Right lobe of liver (tissue), 6 donors: ENCODE measurements around the gene COPG2. TPM values are rescaled to one million over a fixed set of nuclear protein-coding genes. Genes with fewer than 3 reads are reported as not detected.

Source experiments
- ATAC-seq, 4 donors: fragments of 200-7000 bp; cut with Tn5 transposase; one replicate each; pipeline ENCODE4 v1.9.1; 2020; ENCODE audit warnings: mild to moderate bottlenecking in 4 of 4, moderate library complexity in 4 of 4
- DNase-seq, 3 donors: peaks; one replicate each; pipeline ENCODE4 v3.0.0-alpha.2; 2020
- H3K27ac ChIP-seq, 3 donors: fragments of 200-600 bp; one replicate each; pipeline ENCODE4 v1.8.0; 2022
- H3K27me3 ChIP-seq, 2 donors: fragments of 200-600 bp; one replicate each; pipeline ENCODE4 v1.8.0; 2022
- H3K36me3 ChIP-seq, 4 donors: fragments of 200-600 bp; sonication (generic) in 1 of 4; one replicate each; pipeline versions ENCODE4 v1.5.1 to v1.8.0; 2017 to 2022; ENCODE audit warnings: control low read depth in 1 of 4
- H3K4me1 ChIP-seq, 4 donors: fragments of 200-600 bp; sonication (generic) in 1 of 4; one replicate each; pipeline versions ENCODE4 v1.5.1 to v1.8.0; 2017 to 2022; ENCODE audit warnings: control low read depth in 1 of 4
- H3K4me3 ChIP-seq, 3 donors: fragments of 200-600 bp; one replicate each; pipeline ENCODE4 v1.8.0; 2022
- H3K9me3 ChIP-seq, 4 donors: fragments of 200-600 bp; sonication (generic) in 1 of 4; one replicate each; pipeline versions ENCODE4 v1.5.1 to v1.8.0; 2017 to 2022; ENCODE audit warnings: control low read depth in 1 of 4
- POLR2A ChIP-seq: fragments of 450-650 bp; IDR thresholded peaks from one replicate; pipeline ENCODE4 v1.6.1; 2017; ENCODE audit warnings: antibody characterized with exemption, mild to moderate bottlenecking
- WGBS: methylation state at CpG from one replicate; pipeline ENCODE4 v1.1.6; 2018; ENCODE audit warnings: low coverage, low lambda C conversion rate; ENCODE audit not compliant: insufficient coverage; ENCODE audit errors: missing lambda C conversion rate; 5-methylcytosine and 5-hydroxymethylcytosine counted together
- intact Hi-C, 2 donors: fragments of 100-400 bp; cut with DNase I; formaldehyde crosslinking; loops; one replicate each; pipeline versions ENCODE4 v1.11.2 to v1.14.1; 2022
- total RNA-seq, 6 experiments: library from RNA; depleted of rRNA in 2 of 6; stranded (reverse); fragments of >200 nt in 2 of 6; fragmentation: NEBNext Ultra II Directional in 3 of 6; extraction: Animal tissue kit (Norgen Biotek cat#: 25700) in 3 of 6; gene quantifications; one replicate each; pipeline versions ENCODE4 v1.1.0 to v1.2.4, GENCODE V29; 2016 to 2023
- TF ChIP-seq, protein P1 (sequence below), 4 donors: fragments of 200-600 bp in 3 of 4; fragments of 450-650 bp in 1 of 4; IDR thresholded peaks; one replicate each; pipeline versions ENCODE4 v1.5.1 to v1.8.0; 2016 to 2022; ENCODE audit warnings: antibody characterized with exemption in 4 of 4, mild to moderate bottlenecking in 2 of 4
- donor health status: DM: no; HTN: yes; CAD: no.
- donor health status: DM: no; HTN: no; CAD: no.
- donor health status: DM: no; HTN: no; CAD: no.
- donor health status: DM: no; HTN: yes; CAD: no.
- donor health status: DM: no; HTN: yes; CAD: no.

COPG2 gene
- total RNA-seq, 6 experiments from 2014 or later = 6.5 to 8.9 (median 8.4) TPM

DNA sequence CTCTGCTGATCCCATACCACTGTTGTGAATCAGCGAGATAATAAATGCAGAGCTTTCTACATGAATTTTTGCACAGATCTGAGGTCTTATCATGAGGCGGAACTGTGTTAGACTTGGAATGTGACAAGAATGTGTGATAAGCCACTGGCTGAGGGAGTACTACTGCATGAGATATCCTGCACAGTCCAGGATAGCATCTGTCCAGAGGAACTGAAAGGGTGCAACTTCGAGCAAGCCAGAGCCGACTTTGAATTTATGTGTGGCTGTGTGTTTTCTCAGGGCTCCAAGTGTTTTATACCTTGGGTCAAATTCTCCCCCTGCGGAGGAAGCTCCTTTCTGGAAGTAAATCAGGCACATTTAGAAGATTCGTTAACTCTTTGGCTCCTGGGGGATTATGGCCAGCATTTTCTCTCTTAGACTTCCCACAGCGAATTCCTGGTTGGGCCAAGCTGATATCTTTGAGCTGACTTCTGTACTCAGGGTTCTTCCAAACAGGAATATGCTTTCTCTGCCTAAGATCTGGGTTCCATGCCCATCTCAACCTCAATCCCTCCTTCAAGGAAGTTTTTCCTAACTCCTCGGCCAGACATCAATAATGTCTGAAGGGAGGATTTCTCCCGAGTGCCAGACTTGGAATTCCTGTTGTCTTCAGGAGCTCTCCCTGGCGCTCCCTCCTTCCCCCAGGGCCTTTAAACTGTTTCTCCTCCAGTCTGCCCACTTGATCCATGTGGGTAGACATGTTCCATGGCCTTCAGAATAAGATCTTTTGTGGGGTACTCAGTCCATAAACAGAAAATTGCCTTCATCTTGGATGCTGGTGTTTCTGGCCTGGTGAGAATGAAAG lies 179.2 kb downstream of the COPG2 start:
- Histone ChIP-seq H3K9me3 (no peaks in the 10 kb centered on the region), H3K27me3 (no peaks in the 10 kb centered on the region), H3K36me3 (no peaks in the 10 kb centered on the region), H3K4me3 (no peak overlapping the region), H3K4me1 (peaks cover 0 to 7% (median 0%) of the 10 kb centered on the region in 4 donors), H3K27ac (no peak overlapping the region)
- no peak for TF ChIP-seq POLR2A
- TF ChIP-seq, protein P1, sequence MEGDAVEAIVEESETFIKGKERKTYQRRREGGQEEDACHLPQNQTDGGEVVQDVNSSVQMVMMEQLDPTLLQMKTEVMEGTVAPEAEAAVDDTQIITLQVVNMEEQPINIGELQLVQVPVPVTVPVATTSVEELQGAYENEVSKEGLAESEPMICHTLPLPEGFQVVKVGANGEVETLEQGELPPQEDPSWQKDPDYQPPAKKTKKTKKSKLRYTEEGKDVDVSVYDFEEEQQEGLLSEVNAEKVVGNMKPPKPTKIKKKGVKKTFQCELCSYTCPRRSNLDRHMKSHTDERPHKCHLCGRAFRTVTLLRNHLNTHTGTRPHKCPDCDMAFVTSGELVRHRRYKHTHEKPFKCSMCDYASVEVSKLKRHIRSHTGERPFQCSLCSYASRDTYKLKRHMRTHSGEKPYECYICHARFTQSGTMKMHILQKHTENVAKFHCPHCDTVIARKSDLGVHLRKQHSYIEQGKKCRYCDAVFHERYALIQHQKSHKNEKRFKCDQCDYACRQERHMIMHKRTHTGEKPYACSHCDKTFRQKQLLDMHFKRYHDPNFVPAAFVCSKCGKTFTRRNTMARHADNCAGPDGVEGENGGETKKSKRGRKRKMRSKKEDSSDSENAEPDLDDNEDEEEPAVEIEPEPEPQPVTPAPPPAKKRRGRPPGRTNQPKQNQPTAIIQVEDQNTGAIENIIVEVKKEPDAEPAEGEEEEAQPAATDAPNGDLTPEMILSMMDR (IDR thresholded peaks at IDR 0.05) = no peak
- 79% methylated on average over 7 of the region's 10 CpGs for WGBS
- ATAC-seq (no peak), DNase-seq (no peak)
- intact Hi-C loops = no loop called here

GRCh38 chr7:130488392-130489139 lies 180.0 kb downstream of the COPG2 start:
- ATAC-seq = no peak
- 88% methylated on average over 7 of the region's 7 CpGs for WGBS
- Histone ChIP-seq H3K9me3 (no peaks in the 10 kb centered on the region), H3K4me3 (no peak overlapping the region), H3K4me1 (peaks cover 0 to 7% (median 0%) of the 10 kb centered on the region in 4 donors), H3K36me3 (no peaks in the 10 kb centered on the region), H3K27ac (no peak overlapping the region), H3K27me3 (no peaks in the 10 kb centered on the region)
- intact Hi-C loops = no loop called here
- no peak for DNase-seq
- TF ChIP-seq, protein P1 (IDR thresholded peaks at IDR 0.05) = no peak
- no peak for TF ChIP-seq POLR2A

GRCh38 chr7:130486954-130487436 lies 181.6 kb downstream of the COPG2 start:
- H3K9me3 ChIP-seq = no peaks in the 10 kb centered on the region
- WGBS = 12% methylated on average over 6 of the region's 6 CpGs
- intact Hi-C loops = no loop called here
- no peak overlapping the region for H3K27ac ChIP-seq
- DNase-seq (no peak), ATAC-seq (no peak)
- H3K4me3 ChIP-seq = peak overlapping the region; percentile 53 to 81 (median 67)
- H3K4me1 ChIP-seq = no peaks in the 10 kb centered on the region
- no peak for TF ChIP-seq POLR2A
- TF ChIP-seq, protein P1 (IDR thresholded peaks at IDR 0.05) = no peak
- no peaks in the 10 kb centered on the region for H3K27me3 ChIP-seq
- H3K36me3 ChIP-seq = no peaks in the 10 kb centered on the region

GRCh38 chr7:130486114-130486953 lies 182.2 kb downstream of the COPG2 start:
- peak overlapping the region; percentile 53 to 81 (median 67) for H3K4me3 ChIP-seq

More at GRCh38 chr7:130486114-130486953, 182.2 kb downstream of the COPG2 start:
- DNase-seq = peak; percentile 86 to 90 (median 90)
- no peaks in the 10 kb centered on the region for H3K27me3 ChIP-seq
- intact Hi-C loops = no loop called here
- H3K4me1 ChIP-seq = no peaks in the 10 kb centered on the region
- WGBS = 1% methylated on average over 29 of the region's 67 CpGs
- peak overlapping the region in 1 of 3 donors; percentile 50 for H3K27ac ChIP-seq
- no peaks in the 10 kb centered on the region for H3K36me3 ChIP-seq
- peak; percentile 95 to 97 (median 96) for ATAC-seq
- H3K9me3 ChIP-seq = no peaks in the 10 kb centered on the region
- no peak for TF ChIP-seq POLR2A
- TF ChIP-seq, protein P1 (IDR thresholded peaks at IDR 0.05) = peak; percentile 72 to 90 (median 84)
